Lower leg skin (tissue), 4 donors: ENCODE measurements around the gene PRKAR1B. TPM values are rescaled to one million over a fixed set of nuclear protein-coding genes. Genes with fewer than 3 reads are reported as not detected.
"Not testable (repeated sequence)": the region's sequence is repeated elsewhere in the genome, so short reads cannot be mapped to it uniquely, and the experiment has no call there.

Source experiments
- DNase-seq, 2 donors: peaks; one replicate each; pipeline ENCODE4 v3.0.0-alpha.2; 2019; ENCODE audit warnings: low spot score in 2 of 2
- H3K4me3 ChIP-seq: fragments of 200-600 bp; sonication (generic); 2 replicates; pipeline ENCODE4 v1.5.1; 2017; ENCODE audit warnings: mild to moderate bottlenecking, low read depth; ENCODE audit not compliant: poor library complexity, severe bottlenecking
- POLR2A ChIP-seq, 2 donors: fragments of 450-650 bp; IDR thresholded peaks; one replicate each; pipeline ENCODE4 v1.6.1; 2016 to 2017; ENCODE audit warnings: antibody characterized with exemption in 2 of 2, mild to moderate bottlenecking in 1 of 2, moderate library complexity in 1 of 2
- WGBS, 2 donors: methylation state at CpG; one replicate each; pipeline ENCODE4 v1.1.5; 2018; 5-methylcytosine and 5-hydroxymethylcytosine counted together
- intact Hi-C: fragments of 100-400 bp; cut with DNase I; formaldehyde crosslinking; loops from one replicate; pipeline ENCODE4 v1.15.0; 2023; ENCODE audit warnings: low total_unique reads
- total RNA-seq, 4 donors: library from RNA; depleted of rRNA; stranded (reverse); fragments of >200 nt; gene quantifications; one replicate each; pipeline ENCODE4 v1.1.0, GENCODE V29; 2016
- TF ChIP-seq, protein P1 (sequence below), 3 donors: fragments of 450-650 bp; IDR thresholded peaks; one replicate each; pipeline ENCODE4 v1.5.1; 2016; ENCODE audit warnings: antibody characterized with exemption in 3 of 3, mild to moderate bottlenecking in 3 of 3, moderate library complexity in 2 of 3

PRKAR1B gene
- total RNA-seq, 4 donors from 2014 or later: 7.8 to 16.9 (median 15.0) TPM

DNA sequence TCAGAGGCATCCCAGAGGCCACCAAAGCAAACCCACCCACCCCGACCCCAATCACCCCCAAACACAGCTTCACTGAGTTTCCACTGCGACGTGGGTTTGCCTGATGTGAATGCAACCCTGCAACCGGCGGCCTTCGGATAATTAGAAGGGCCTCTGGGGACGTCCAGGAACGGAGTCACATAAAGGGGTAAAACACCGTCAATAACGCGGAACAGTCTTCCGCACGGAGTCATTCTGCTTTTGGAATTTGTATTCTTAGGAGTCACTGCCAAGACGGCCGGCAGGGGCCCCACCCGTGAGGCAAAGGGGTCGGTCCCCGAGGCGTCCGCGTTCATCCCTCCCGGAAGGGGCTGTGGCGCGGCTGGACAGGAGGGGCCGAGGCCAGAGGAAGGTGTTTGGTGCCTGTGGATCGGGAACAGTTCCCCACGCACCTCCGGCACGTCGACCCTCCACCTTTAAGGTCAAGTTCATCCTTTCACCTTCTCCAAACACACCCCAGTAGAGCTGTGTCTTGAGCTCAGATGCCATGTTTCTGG, 170.7 kb downstream of the PRKAR1B start:
- WGBS, 2 donors: 82 to 88% methylated on average over 30 of the region's 30 CpGs
- intact Hi-C loops: no loop called here
- no peak for DNase-seq
- H3K4me3 ChIP-seq: no peak overlapping the region
- no peak for TF ChIP-seq POLR2A (IDR thresholded peaks at IDR 0.05)
- TF ChIP-seq, protein P1, sequence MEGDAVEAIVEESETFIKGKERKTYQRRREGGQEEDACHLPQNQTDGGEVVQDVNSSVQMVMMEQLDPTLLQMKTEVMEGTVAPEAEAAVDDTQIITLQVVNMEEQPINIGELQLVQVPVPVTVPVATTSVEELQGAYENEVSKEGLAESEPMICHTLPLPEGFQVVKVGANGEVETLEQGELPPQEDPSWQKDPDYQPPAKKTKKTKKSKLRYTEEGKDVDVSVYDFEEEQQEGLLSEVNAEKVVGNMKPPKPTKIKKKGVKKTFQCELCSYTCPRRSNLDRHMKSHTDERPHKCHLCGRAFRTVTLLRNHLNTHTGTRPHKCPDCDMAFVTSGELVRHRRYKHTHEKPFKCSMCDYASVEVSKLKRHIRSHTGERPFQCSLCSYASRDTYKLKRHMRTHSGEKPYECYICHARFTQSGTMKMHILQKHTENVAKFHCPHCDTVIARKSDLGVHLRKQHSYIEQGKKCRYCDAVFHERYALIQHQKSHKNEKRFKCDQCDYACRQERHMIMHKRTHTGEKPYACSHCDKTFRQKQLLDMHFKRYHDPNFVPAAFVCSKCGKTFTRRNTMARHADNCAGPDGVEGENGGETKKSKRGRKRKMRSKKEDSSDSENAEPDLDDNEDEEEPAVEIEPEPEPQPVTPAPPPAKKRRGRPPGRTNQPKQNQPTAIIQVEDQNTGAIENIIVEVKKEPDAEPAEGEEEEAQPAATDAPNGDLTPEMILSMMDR (IDR thresholded peaks at IDR 0.05): no peak

DNA sequence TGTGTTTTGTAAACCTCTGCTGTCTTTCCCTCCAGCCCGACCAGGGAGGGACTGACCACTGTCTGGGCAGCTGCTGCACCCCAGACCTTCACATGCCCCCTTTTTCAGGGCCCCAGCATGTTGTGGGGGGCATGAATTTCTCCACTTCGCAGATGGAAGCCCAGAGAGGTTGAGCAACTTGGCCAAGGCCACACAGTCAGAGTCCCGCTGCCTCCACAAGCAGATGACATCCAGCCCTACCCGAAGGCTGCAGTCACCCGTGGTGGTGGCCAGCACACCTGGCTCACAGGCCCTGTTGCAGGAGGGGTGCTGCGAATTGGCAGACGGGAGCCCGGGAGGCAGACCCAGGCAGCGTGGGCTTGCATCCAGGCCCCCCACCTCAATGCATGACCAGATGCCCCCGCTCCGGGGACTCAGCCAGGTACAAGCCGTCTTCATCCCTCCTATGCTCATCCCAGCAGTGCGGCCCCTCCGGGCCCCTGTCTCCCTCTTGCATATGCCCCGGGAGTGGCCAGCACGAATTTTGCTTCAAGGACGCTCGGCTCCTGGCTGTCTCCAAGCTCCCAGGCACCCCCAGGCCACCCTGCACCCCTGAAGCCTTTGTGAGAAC, 171.4 kb downstream of the PRKAR1B start:
- no peak for DNase-seq
- TF ChIP-seq POLR2A (IDR thresholded peaks at IDR 0.05): no peak
- TF ChIP-seq, protein P1 (IDR thresholded peaks at IDR 0.05): no peak
- WGBS, 2 donors: 92 to 93% methylated on average over 18 of the region's 18 CpGs
- intact Hi-C loops: no loop called here
- H3K4me3 ChIP-seq: no peak overlapping the region

DNA sequence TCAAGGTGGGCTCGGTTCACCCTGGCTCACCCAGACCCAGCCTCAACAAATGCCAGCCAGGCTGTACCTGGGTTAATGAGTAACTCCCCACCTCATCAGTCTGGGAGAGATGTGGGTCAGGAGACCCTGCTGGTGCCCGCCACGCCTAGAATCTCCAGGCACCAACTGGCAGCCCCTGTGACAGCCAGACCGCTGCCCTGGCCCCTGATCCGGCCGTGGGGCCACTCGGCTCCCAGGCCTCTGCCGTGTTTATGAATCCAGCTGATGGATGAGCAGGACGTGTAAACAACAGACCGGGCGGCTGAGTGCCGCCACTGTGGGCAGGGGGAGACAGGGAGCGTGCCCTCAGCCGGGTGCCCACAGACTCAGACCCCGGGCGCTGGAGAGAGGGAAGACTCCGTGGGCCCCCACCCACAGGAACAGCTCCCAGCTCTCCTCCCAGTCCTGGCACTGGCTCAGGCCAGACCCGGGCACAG, 173.4 kb downstream of the PRKAR1B start:
- 87 to 92% methylated on average over 6 to 8 of the region's 18 CpGs for WGBS, 2 donors
- TF ChIP-seq POLR2A (IDR thresholded peaks at IDR 0.05): no peak
- TF ChIP-seq, protein P1 (IDR thresholded peaks at IDR 0.05): no peak
- H3K4me3 ChIP-seq: no peak overlapping the region
- no peak for DNase-seq
- intact Hi-C loops: no loop called here

DNA sequence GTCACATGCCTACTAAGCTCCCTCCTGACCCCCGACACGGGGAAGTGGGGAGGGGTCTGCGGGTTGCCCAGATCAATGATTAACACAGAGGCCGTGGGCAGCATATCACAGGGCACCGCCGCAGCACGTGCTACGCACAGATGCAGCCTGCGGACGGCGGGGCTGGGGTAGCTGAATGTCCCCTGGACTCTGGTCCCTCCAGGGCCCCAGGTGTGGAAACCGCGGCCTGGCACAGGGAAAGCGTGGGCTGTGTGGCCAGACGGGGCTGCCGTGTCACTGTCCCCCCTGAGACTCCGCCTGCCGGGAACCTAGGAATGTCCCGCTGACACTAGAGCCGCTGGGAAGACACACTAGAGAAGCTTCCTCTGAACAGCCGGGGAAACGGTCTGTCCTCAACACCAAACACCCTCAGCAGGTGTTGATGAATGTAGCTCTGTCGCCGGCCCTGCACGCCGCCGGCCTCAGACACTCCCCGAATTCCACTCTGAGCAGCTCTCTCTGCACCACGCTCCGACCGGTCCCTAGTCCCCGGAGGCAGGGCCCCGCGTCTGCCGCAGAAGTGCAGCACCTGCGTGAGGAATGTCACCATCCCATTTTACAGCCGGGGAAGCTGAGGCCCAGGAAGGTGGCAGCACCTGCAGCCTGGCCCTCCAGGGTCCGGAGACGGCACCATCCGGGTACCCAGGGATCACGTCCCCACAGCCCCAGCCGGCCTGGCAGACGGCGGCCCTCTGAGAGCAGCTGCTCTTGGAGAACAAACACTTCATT, 174.0 kb downstream of the PRKAR1B start:
- intact Hi-C loops: no loop called here
- H3K4me3 ChIP-seq: no peak overlapping the region
- no peak for DNase-seq
- no peak for TF ChIP-seq POLR2A (IDR thresholded peaks at IDR 0.05)
- TF ChIP-seq, protein P1 (IDR thresholded peaks at IDR 0.05): no peak
- WGBS, 2 donors: 82 to 87% methylated on average over 36 to 42 of the region's 44 CpGs

DNA sequence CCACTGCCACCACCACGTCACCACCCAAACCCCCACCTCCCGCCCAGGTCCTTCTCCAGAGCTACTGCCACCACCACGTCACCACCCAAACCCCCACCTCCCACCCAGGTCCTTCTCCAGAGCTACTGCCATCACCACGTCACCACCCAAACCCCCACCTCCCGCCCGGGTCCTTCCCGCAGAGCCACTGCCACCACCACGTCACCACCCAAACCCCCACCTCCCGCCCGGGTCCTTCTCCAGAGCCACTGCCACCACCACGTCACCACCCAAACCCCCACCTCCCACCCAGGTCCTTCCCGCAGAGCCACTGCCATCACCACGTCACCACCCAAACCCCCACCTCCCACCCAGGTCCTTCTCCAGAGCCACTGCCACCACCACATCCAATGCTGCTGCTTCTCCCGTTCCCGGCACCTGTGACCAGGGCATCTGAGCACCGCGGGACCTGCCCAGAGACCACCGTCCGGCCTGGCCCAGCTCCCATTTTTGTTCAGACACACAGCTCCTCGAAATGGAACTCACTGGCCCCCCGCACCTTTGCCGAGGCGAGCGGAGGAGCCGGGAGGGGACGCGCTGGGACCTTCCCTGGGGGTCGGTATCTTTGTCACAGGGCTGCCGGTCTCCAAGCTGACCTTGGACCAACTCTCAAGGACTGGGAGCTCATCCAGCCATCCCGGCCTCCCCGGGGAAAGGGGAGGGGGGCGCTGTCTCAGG, 174.8 kb downstream of the PRKAR1B start:
- not testable (repeated sequence) for DNase-seq
- WGBS, 2 donors: 81 to 86% methylated on average over 18 to 27 of the region's 32 CpGs

DNA sequence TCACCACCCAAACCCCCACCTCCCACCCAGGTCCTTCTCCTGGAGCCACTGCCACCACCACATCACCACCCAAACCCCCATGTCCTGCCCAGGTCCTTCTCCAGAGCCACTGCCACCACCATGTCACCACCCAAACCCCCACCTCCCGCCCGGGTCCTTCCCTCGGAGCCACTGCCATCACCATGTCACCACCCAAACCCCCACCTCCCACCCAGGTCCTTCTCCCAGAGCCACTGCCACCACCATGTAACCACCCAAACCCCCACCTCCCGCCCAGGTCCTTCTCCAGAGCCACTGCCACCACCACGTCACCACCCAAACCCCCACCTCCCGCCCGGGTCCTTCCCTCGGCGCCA, 175.5 kb downstream of the PRKAR1B start:
- 88% methylated on average over 9 of the region's 9 CpGs for WGBS, 2 donors
- intact Hi-C loops, DNase-seq, H3K4me3 ChIP-seq: not testable (repeated sequence)

More for the DNA sequence above, 174.8 kb downstream of the PRKAR1B start:
- H3K4me3 ChIP-seq, intact Hi-C loops: not testable (repeated sequence)
